Upper lobe of left lung (tissue), 6 donors: ENCODE measurements around the gene MEGF11. TPM values are rescaled to one million over a fixed set of nuclear protein-coding genes. Genes with fewer than 3 reads are reported as not detected.
"Not testable (repeated sequence)": the region's sequence is repeated elsewhere in the genome, so short reads cannot be mapped to it uniquely, and the experiment has no call there.

Source experiments
- ATAC-seq, 2 donors: fragments of 200-7000 bp; cut with Tn5 transposase; one replicate each; pipeline ENCODE4 v1.9.1; 2022; ENCODE audit warnings: mild to moderate bottlenecking in 2 of 2, moderate library complexity in 2 of 2; ENCODE audit not compliant: low FRiP score in 2 of 2
- DNase-seq, 2 donors: peaks; one replicate each; pipeline ENCODE4 v3.0.0-alpha.2; 2019 to 2020
- H3K27ac ChIP-seq, 4 donors: fragments of 200-600 bp; sonication (generic); one replicate each; pipeline ENCODE4 v1.5.1; 2016 to 2019
- H3K27me3 ChIP-seq, 4 donors: fragments of 200-600 bp; sonication (generic); one replicate each; pipeline ENCODE4 v1.5.1; 2017 to 2019
- H3K36me3 ChIP-seq, 4 donors: fragments of 200-600 bp; sonication (generic); one replicate each; pipeline ENCODE4 v1.5.1; 2016 to 2019
- H3K4me1 ChIP-seq, 4 donors: fragments of 200-600 bp; sonication (generic); one replicate each; pipeline ENCODE4 v1.5.1; 2018 to 2019
- H3K4me3 ChIP-seq, 4 donors: fragments of 200-600 bp; sonication (generic); one replicate each; pipeline ENCODE4 v1.5.1; 2017 to 2019; ENCODE audit warnings: mild to moderate bottlenecking in 2 of 4, moderate library complexity in 1 of 4
- H3K9me3 ChIP-seq, 4 donors: fragments of 200-600 bp; sonication (generic); one replicate each; pipeline ENCODE4 v1.5.1; 2018 to 2019
- CTCF ChIP-seq, 6 experiments: fragments of 450-650 bp in 4 of 6; fragments of 200-600 bp in 2 of 6; sonication (generic) in 2 of 6; IDR thresholded peaks; one replicate each; pipeline ENCODE4 v1.5.1; 2016 to 2019; ENCODE audit warnings: antibody characterized with exemption in 6 of 6
- EP300 ChIP-seq, 4 donors: sonication (generic); formaldehyde crosslinking; IDR thresholded peaks; one replicate each; pipeline ENCODE4 v1.5.1; 2017; ENCODE audit warnings: antibody characterized with exemption in 4 of 4, control low read depth in 2 of 4
- POLR2A ChIP-seq, 4 donors: fragments of 450-650 bp; IDR thresholded peaks; one replicate each; pipeline ENCODE4 v1.5.1; 2016 to 2017; ENCODE audit warnings: antibody characterized with exemption in 4 of 4, mild to moderate bottlenecking in 2 of 4
- POLR2AphosphoS5 ChIP-seq, 2 donors: sonication (generic); formaldehyde crosslinking; IDR thresholded peaks; one replicate each; pipeline ENCODE4 v1.5.1; 2017; ENCODE audit warnings: antibody characterized with exemption in 2 of 2
- WGBS, 2 donors: methylation state at CpG; one replicate each; pipeline ENCODE4 v1.1.5; 2017 to 2018; 5-methylcytosine and 5-hydroxymethylcytosine counted together
- total RNA-seq, 6 donors: library from RNA; depleted of rRNA in 4 of 6; stranded (reverse); fragments of >200 nt in 4 of 6; gene quantifications; one replicate each; pipeline versions ENCODE4 v1.1.0 to v1.2.1, GENCODE V29; 2016 to 2021
- donor health status: DM: no; HTN: no; CAD: no; lungs with moderate emphysema.
- donor health status: DM: no; HTN: yes; CAD: no; lungs with severe emphysema.

MEGF11 gene
- total RNA-seq, 6 donors from 2014 or later = 1.5 to 4.0 (median 3.5) TPM; not detected in 3

- no peaks in the 10 kb centered on the region for H3K36me3 ChIP-seq
These were observed 16.0 kb upstream of the MEGF11 start for GRCh38 chr15:66269326-66270090.

GRCh38 chr15:66264859-66265513, 11.4 kb upstream of the MEGF11 start:
- Histone ChIP-seq H3K4me3 (no peak overlapping the region), H3K36me3 (no peaks in the 10 kb centered on the region), H3K27me3 (no peaks in the 10 kb centered on the region), H3K4me1 (no peaks in the 10 kb centered on the region), H3K27ac (no peak overlapping the region), H3K9me3 (no peaks in the 10 kb centered on the region)
- peak in 1 of 2 donors; percentile 52 for DNase-seq
- no peak for ATAC-seq
- TF ChIP-seq EP300 (IDR thresholded peaks at IDR 0.05) (no peak), POLR2A (IDR thresholded peaks at IDR 0.05) (no peak), CTCF (IDR thresholded peaks at IDR 0.05) (no peak), POLR2AphosphoS5 (IDR thresholded peaks at IDR 0.05) (no peak)
- WGBS, 2 donors = 87 to 92% methylated on average over 14 to 20 of the region's 20 CpGs

More at GRCh38 chr15:66269326-66270090, 16.0 kb upstream of the MEGF11 start:
- ATAC-seq (no peak), DNase-seq (no peak)
- no peak overlapping the region for H3K27ac ChIP-seq
- no peaks in the 10 kb centered on the region for H3K4me1 ChIP-seq
- no peak for TF ChIP-seq POLR2A (IDR thresholded peaks at IDR 0.05)
- no peak for TF ChIP-seq POLR2AphosphoS5 (IDR thresholded peaks at IDR 0.05)
- no peak for TF ChIP-seq EP300 (IDR thresholded peaks at IDR 0.05)
- no peak for TF ChIP-seq CTCF (IDR thresholded peaks at IDR 0.05)
- WGBS, 2 donors = 45 to 52% methylated on average over 13 of the region's 13 CpGs
- H3K4me3 ChIP-seq = no peak overlapping the region
- H3K9me3 ChIP-seq = no peaks in the 10 kb centered on the region
- H3K27me3 ChIP-seq = no peaks in the 10 kb centered on the region

GRCh38 chr15:66262837-66263236, 9.3 kb upstream of the MEGF11 start:
- H3K4me1 ChIP-seq, H3K27ac ChIP-seq, H3K36me3 ChIP-seq, H3K27me3 ChIP-seq, ATAC-seq, DNase-seq, H3K9me3 ChIP-seq, H3K4me3 ChIP-seq: not testable (repeated sequence)
- 82 to 83% methylated on average over 1 of the region's 1 CpG for WGBS, 2 donors

- 58 to 73% methylated on average over 3 of the region's 3 CpGs for WGBS, 2 donors
- no peaks in the 10 kb centered on the region for H3K36me3 ChIP-seq
- no peaks in the 10 kb centered on the region for H3K9me3 ChIP-seq
- no peak for TF ChIP-seq POLR2A (IDR thresholded peaks at IDR 0.05)
- no peak for TF ChIP-seq POLR2AphosphoS5 (IDR thresholded peaks at IDR 0.05)
- no peak for TF ChIP-seq EP300 (IDR thresholded peaks at IDR 0.05)
- no peak for TF ChIP-seq CTCF (IDR thresholded peaks at IDR 0.05)
- H3K4me1 ChIP-seq = no peaks in the 10 kb centered on the region
- DNase-seq = no peak
- ATAC-seq = peak in 1 of 2 donors; percentile 34
- no peak overlapping the region for H3K4me3 ChIP-seq
- H3K27me3 ChIP-seq = peaks cover 0 to 2% (median 0%) of the 10 kb centered on the region in 4 donors
- no peak overlapping the region for H3K27ac ChIP-seq
These were observed 7.5 kb upstream of the MEGF11 start for GRCh38 chr15:66261056-66261455.

- Histone ChIP-seq H3K4me3 (no peak overlapping the region), H3K4me1 (peaks cover 27 to 29% (median 28%) of the 10 kb centered on the region in 4 donors), H3K9me3 (no peaks in the 10 kb centered on the region), H3K27ac (no peak overlapping the region), H3K27me3 (peaks cover 0 to 35% (median 12%) of the 10 kb centered on the region in 4 donors), H3K36me3 (no peaks in the 10 kb centered on the region)
- DNase-seq (no peak), ATAC-seq (no peak)
- 72 to 83% methylated on average over 3 of the region's 3 CpGs for WGBS, 2 donors
- TF ChIP-seq POLR2A (IDR thresholded peaks at IDR 0.05) (no peak), POLR2AphosphoS5 (IDR thresholded peaks at IDR 0.05) (no peak), EP300 (IDR thresholded peaks at IDR 0.05) (no peak), CTCF (IDR thresholded peaks at IDR 0.05) (no peak)
These were observed 3.1 kb upstream of the MEGF11 start for GRCh38 chr15:66256692-66257091.
